ENCODE data around the gene UBASH3A.

UBASH3A gene

GRCh38 chr21:42375506-42375905 lies 28.2 kb upstream of the UBASH3A start:
- no peak for DNase-seq

GRCh38 chr21:42375966-42376337 lies 27.8 kb upstream of the UBASH3A start:
- no peak for DNase-seq

GRCh38 chr21:42376338-42376982 lies 27.2 kb upstream of the UBASH3A start:
- no peak for DNase-seq

GRCh38 chr21:42377211-42377950 lies 26.3 kb upstream of the UBASH3A start:
- no peak for DNase-seq

GRCh38 chr21:42377951-42378340 lies 25.8 kb upstream of the UBASH3A start:
- DNase-seq = no peak

- no peak for DNase-seq
Measured at GRCh38 chr21:42378418-42378817, 25.3 kb upstream of the UBASH3A start.

GRCh38 chr21:42379426-42380215 lies 24.1 kb upstream of the UBASH3A start:
- no peak for DNase-seq

GRCh38 chr21:42381347-42381984 lies 22.2 kb upstream of the UBASH3A start:
- no peak for DNase-seq

GRCh38 chr21:42382915-42383314 lies 20.8 kb upstream of the UBASH3A start:
- DNase-seq = no peak

GRCh38 chr21:42383331-42383730 lies 20.4 kb upstream of the UBASH3A start:
- no peak for DNase-seq

GRCh38 chr21:42384156-42384945 lies 19.4 kb upstream of the UBASH3A start:
- DNase-seq = no peak

- DNase-seq = no peak
Measured at GRCh38 chr21:42384989-42385388, 18.7 kb upstream of the UBASH3A start.

GRCh38 chr21:42385619-42386018 lies 18.1 kb upstream of the UBASH3A start:
- DNase-seq = no peak

GRCh38 chr21:42386034-42386591 lies 17.6 kb upstream of the UBASH3A start:
- DNase-seq = no peak

- DNase-seq = no peak
Measured at GRCh38 chr21:42387164-42387563, 16.5 kb upstream of the UBASH3A start.

GRCh38 chr21:42387843-42388340 lies 15.8 kb upstream of the UBASH3A start:
- no peak for DNase-seq

- no peak for DNase-seq
Measured at GRCh38 chr21:42388740-42389448, 14.8 kb upstream of the UBASH3A start.

GRCh38 chr21:42389449-42389835 lies 14.3 kb upstream of the UBASH3A start:
- DNase-seq = no peak

GRCh38 chr21:42390193-42390592 lies 13.5 kb upstream of the UBASH3A start:
- DNase-seq = no peak

GRCh38 chr21:42390696-42391095 lies 13.0 kb upstream of the UBASH3A start:
- no peak for DNase-seq

GRCh38 chr21:42391297-42391696 lies 12.4 kb upstream of the UBASH3A start:
- no peak for DNase-seq
